ENCODE data around the gene CLEC4F. TPM values are rescaled to one million over a fixed set of nuclear protein-coding genes. Genes with fewer than 3 reads are reported as not detected.
"Not testable (repeated sequence)": the region's sequence is repeated elsewhere in the genome, so short reads cannot be mapped to it uniquely, and the experiment has no call there.

CLEC4F gene
- total RNA-seq, 1 donor from 2014 or later, result under 0.01 TPM

DNA sequence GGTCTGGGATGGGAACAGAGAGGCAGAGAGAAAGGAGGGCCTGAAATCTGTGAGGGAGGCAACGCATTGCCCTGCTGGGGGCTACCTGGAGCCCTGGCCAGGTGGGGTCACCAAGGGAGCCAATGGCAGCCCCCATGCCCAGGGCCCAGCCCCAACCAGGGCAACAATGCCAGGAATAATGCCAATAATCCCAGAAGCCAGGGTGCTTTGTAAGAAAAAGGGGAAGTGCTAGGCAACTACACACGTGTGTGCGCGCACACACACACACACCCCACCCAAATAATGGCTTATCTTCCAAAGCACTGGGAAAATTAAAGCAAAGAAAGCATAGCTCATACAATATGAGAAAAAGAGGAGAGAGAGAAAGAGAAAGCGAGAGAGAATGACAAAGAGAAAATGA lies 7.0 kb upstream of the CLEC4F start:
- no peak for DNase-seq (ENCODE audit: low read depth in 2 of 2)

DNA sequence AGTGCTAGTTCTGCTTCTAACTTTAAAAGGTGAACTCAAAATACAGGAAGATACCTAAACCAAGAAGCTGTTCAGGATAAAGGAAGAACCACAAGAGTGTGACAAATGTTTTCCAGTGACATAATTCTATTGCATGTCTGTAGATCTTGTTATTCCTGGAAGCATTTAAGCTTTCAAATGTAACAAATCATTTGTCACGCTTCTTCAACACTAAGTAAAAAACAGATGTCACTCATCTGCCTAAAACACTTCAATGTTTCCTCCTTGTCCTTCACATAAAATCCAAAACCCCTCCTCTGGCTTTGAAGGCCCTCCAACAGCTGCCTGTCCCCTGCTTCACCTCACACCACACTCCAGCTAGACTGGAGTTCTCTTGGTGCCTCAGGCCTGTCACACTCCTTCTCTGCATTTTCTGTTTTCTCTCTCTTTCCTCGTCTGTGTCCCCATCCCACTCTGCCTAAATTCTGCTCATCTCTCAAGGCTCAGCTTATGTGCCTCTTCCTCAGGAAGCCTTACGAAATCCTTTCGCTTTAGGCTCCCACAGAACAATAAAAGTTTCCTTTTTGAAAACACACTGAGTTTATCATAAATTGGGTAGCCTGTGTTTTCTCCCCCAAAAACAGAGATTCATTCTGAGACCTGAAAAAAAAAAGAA lies 6.4 kb upstream of the CLEC4F start:
- DNase-seq (ENCODE audit: low read depth in 2 of 2), result peak in 1 of 2 donors; percentile 53

DNA sequence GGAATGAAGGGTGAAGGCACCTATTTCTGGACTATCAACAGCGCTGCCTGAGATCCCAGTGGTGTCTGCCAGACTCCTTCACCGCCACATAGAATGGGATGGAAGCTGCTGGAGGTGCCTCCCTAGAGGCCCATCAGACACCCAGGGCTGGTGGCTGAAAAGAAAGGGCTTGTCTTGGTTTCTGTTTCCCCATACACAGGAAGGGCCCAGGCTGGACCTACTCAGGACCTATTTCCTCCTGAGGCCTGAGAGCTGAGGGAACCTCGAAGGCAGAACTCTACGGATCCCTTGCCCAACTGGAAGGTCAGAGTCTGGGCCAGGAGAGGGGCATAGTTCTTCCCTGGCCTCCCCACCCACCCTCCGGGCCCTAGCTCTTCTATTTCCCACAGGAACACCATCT lies 2.9 kb upstream of the CLEC4F start:
- DNase-seq (ENCODE audit: low read depth in 2 of 2), result no peak

DNA sequence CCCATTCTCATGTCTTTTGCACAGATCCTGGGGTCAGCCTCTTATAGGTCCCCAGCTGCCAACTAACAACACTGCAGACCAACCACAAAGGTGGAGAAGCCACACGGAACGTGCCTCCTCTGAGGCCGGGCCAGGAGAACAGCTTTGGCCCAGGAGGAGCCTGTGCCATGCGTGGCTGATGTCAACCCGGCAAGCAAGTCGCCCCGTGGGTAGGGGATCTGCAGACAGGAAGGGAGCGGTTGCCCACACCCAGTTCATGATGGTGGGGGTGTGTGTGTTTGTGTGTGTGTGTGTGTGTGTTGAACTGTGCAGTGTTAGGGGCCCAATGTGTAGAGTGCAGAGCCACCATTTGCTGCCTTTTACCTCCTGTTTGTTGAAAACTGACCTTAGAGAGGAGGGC lies 2.4 kb upstream of the CLEC4F start:
- no peak for DNase-seq (ENCODE audit: low read depth in 2 of 2)

DNA sequence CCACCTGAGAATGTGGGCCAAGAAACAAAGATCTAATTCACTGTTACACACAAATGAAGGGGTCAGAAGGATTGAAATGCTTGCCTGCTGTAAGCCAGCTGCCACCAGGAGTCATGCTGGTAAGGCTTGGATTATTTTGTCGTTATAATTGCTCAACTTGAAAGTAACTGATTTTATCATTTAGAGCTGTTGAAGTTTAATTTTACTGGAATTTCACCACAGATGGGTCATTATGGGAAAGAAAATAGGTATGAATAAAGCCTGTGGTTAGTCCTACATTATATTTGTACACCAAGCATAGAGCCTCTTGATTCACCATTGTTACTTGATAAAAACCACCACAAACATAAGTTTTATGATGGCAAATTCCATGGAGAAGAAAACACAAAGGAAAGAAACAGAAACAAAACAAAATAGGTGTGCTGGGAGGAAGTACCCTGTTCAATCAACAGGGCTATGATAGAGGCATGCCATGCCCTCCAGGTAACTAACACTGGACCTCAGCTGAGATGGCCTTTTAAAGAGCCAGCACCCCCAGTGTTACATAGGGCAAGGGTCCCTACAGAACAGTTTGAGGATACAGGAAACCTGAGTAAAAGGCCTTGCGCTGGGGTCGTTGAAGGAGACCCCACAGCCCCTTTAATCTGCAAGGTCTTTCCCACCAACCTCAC lies 3.0 kb downstream of the CLEC4F start:
- no peak for DNase-seq (ENCODE audit: low read depth in 2 of 2)

- DNase-seq (ENCODE audit: low read depth in 2 of 2), result no peak
Observed at GRCh38 chr2:70816726-70817125, 3.7 kb downstream of the CLEC4F start.

DNA sequence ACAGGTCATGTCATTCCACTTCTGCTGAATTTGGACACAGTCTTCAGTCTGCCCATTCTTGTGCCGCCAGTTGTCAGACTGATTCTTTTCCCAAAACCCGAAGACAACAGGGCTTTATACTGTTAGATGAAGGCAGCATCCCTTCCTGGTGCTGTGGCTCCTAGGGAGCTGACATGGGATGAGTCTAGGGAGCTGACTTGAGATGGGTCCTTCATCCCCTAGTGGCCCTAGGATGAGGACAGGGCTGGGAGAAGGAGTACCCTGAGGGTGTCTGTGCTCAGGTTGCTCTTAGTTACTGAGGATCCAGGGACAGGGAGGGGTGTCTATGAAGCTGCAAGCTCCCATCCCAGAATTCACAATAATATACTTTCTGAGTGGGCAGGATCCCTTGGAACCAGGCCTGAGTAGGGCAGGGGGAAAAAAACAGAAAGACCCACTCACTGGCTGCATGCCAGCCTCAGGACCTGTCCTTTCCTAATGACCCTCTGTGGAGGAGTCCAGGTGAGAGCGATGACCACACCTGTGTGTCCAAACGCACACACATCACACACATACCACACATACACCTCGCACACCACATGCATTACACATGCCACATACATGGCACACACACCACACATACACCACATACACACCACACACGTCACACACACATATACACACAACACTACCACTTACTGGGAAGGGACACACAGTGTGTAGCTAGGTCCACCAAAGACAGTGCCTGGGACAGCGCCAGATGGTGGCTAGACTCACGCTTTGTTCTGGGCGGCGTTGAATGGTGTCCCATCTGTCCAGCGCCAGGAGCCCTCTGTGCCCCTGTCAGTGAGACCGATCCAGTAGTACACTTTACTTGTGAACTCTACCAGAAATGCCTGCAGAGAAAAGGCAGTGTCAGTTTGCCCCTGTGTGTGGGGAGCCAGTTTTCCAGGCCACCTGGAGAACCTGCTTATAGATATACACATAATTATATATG lies 11.1 kb downstream of the CLEC4F start:
- DNase-seq (ENCODE audit: low read depth in 2 of 2), result no peak

GRCh38 chr2:70807828-70808118 lies 12.6 kb downstream of the CLEC4F start:
- DNase-seq (ENCODE audit: low read depth in 2 of 2), result no peak

DNA sequence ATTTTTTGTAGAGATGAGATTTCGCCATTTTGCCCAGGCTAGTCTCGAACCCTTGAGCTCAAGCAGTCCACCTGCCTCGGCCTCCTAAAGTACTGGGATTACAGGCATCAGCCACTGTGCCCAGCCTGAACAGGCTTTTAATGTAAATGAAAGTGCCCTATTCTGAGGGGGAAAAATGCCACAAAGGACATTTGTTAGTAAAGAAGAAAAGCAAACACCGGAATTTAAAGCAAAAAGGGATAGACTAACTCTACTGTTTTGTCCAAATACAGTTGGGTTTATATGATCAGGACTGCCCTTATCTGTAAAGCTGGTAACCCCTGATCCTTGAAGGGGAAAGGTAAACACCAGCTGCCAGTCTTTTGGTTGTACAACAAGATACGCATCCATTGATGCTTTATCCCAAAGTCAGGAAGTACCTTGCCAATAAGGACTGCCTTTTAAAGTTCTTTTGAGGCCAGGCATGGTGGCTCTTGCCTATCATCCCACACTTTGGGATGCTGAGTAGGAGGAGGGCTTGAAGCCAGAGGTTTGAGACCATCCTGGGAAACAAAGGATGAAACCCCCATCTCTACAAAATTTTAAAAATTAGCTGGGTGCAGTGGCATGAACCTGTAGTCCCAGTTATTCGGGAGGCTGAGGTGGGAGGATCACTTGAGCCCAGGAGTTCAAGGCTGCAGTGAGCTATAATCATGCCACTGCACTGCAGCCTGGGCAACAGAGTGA lies 13.1 kb downstream of the CLEC4F start:
- DNase-seq (ENCODE audit: low read depth in 2 of 2), result no peak

DNA sequence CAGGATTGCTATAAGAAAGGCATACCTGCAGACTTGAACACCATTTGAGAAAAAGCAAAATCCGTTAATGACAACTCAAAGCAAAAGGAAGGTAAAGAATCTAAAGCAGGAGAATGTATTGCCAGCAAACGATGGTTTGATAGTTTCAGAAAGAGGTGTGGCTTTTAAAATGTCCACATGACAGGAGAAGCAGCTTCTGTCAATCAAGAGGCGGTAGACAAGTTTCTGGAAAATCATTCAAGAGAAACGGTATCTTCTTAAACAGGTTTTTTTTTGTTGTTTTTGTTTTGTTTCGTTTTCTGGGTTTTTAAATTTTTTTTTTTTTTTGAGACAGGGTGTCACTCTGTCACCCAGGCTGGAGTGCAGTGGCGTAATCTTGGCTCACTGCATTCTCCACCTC lies 13.8 kb downstream of the CLEC4F start:
- no peak for DNase-seq (ENCODE audit: low read depth in 2 of 2)

DNA sequence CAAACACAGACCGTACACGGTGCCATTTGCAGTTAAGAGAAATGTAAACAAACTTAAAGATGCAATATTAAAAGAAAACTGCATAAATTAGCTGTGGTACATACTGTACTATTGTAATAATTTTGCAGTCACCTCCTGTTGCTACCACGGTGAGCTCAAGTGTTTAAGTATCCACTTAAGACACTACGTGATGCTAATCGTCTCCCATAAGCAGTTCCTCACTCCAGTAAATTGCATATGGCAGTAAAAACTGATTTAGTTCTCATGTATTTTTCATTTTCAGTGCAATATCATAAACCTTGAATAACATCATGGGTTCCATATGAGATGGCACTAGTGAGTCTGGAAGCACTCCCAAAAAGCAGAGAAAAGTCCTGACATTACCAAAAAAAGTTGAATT lies 14.4 kb downstream of the CLEC4F start:
- no peak for DNase-seq (ENCODE audit: low read depth in 2 of 2)

DNA sequence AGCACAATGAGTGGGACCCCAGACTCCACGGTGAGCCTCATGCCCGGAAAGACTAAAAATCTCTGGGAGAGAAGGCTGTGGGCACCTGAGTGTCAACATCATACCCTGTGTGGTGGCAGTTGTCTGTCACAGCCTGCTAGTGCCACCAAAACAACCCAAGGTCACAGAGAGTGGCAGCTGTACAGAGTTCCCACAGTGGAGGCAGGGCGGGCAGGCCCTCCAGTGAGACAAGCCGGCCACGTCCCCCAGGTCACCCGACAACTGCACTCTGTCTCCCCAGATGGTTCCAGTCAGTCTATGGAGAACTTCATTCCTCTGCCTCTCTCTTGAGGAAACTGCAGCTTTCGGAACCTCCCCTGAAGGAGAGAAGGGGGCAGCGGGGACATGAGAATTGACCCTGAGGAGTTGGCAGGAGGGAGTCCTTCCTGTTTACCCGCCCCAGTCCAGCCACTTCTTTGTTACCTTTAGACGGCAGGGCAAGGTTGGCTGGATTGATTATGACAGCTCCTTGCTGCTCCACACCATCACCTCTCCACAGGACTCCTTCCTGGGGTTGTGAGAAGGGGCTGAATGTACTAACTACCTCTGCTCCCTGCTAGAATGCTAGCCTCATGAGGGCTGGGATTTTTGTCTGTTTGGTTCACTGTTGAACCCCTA lies 18.7 kb downstream of the CLEC4F start:
- no peak for DNase-seq (ENCODE audit: low read depth in 2 of 2)

DNA sequence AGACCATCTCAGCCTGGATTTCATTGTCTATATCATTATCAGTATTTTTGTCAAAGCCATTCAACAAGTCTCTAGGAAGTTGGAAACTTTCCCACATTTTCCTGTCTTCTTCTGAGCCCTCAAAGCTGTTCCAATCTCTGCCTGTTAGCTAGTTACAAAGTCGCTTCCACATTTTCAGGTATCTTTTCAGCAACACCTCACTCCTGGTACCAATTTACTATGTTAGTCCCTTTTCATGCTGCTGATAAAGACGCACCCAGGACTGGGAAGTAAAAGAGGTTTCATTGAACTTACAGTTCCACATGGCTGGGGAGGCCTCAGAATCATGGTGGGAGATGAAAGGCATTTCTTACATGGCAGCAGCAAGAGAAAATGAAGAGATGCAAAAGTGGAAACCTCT lies 20.7 kb downstream of the CLEC4F start:
- DNase-seq (ENCODE audit: low read depth in 2 of 2), result no peak

DNA sequence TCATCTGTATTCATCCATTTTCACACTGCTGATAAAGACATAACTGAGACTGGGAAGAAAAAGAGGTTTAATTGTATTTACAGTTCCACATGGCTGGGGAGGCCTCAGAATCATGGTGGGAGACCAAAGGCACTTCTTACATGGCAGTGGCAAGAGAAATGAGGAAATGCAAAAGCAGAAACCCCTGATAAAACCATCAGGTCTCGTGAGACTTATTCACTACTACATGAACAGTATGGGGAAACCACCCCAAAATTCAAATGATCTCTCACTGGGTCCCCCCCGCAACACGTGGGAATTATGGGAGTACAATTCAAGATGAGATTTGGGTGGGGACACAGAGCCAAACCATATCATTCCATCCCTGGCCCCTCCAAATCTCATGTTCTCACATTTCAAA lies 22.4 kb downstream of the CLEC4F start:
- DNase-seq (ENCODE audit: low read depth in 2 of 2), result not testable (repeated sequence)

DNA sequence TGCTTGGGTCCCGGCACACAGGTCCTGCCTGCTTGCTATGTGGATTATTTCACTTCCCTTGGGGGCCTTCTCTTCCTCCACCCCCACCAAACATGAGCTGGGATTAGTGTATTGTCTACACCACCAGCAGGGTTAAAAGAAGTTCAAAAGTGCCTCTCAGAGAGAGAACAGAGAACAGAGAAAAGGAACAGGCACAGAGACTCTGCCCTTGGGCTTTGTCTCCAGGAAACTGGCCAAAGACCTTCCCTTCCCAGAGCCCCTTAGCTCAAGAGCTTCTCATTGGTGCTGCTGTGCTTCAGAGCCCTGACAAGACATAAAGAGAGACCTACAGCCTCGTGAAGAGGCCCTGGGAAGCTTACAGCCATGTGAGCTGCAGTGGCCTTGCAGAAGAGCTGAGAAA lies 22.9 kb downstream of the CLEC4F start:
- no peak for DNase-seq (ENCODE audit: low read depth in 2 of 2)

DNA sequence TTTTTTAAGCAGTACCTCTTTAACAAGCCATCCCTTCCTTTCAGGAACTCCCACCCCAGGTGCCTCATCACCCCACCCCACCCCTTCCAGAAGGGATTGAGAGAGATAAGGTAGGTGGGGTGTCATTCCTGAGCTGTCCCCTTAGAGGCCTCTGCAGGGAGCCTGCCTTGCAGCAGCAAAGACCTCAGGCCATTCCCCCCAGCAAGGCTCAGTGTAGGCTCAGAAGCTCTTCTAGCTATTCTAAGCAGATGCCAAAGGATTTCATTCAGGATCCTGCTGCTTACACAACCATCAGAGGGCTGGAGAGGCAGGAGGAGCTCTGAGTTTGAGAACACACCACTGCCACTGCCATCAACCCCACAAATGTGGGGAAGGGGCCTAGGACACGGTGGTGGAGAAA lies 24.1 kb downstream of the CLEC4F start:
- DNase-seq (ENCODE audit: low read depth in 2 of 2), result no peak

DNA sequence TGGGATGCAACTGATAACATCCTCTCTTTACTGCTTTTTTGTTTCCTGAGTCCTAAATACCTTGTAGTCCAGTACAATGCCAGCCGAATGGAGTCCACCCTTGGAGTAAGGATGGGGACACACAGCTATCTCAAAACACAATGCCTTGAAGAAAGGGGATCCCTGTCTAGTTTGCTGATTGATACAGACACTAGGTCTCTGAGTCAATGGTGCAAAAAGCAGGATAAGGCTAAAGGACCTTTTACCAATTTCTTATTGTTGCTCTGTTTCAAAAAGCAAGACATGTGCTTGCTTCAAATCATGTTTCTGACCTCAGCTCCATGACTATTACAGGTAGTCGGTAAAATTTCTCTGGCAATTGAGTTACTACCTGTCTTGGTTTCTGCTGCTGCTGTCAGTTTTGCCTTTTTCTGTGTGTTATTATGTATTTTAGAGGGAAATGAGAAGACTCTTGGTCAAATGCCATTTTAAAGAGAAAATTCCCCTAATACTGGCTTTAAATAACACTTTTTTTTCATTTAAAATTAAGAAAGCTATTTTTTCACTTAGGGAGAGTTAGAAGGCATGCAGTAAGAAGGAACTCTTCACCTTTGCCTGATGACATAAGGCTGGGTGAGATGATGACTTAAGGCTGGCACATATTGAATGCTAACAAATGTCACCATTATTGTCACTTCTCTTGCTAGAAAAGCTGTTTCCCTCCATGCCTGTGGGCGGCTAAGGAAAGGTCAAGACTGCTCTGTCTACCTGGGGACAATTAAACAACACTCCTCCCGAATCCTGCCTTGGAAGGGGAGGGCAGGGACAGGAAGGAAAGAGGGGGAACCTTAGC lies 25.0 kb downstream of the CLEC4F start:
- DNase-seq (ENCODE audit: low read depth in 2 of 2), result no peak

- DNase-seq (ENCODE audit: low read depth in 2 of 2), result no peak
Observed at GRCh38 chr2:70793450-70793849, 26.9 kb downstream of the CLEC4F start.

DNA sequence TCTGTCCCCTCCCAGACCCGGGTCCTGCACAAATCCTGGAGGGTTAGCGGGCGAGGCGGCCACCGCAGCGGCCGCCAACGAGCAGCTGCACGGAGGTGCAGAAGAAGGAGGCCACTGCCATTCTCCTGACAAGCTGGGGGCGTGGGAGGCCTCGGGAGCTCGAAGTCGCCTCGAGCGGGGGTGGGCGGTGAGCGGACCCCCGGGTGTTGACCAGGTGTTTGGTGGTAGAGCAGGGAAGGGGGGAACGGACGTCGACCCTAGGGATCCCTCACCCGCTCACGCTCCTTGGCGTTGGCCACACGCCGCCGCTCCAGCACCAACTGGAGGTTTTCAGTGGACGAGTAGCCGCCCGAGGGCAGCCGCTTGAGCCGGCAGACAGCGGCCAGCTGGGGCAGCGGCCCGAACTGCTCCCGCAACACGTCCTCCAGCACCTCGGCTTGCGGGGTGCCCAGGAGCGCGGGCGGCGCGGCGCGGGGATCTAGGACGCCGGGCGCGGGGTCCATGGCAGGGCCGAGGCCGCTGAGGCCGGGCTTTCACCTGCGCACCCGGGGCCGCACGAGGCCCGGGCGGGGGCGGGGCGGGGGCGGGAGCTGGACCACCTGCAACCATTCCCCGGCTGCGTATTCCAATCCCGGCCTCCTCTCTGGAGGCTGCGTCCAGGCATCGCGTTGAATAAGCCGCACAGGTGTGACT lies 30.1 kb downstream of the CLEC4F start, which contains the start of gene FIGLA:
TSS of gene FIGLA (minus strand) at position 508 of the 693 bp plus-strand sequence. CDS start at position 503, 5 bp downstream.
- peak; percentile 12 to 15 for DNase-seq (ENCODE audit: low read depth in 2 of 2)
